Upper lobe of right lung (tissue), 1 donor: ENCODE data around the gene CRAMP1. TPM values are rescaled to one million over a fixed set of nuclear protein-coding genes. Genes with fewer than 3 reads are reported as not detected.

Experiments
- ATAC-seq: fragments of 200-7000 bp; cut with Tn5 transposase; one replicate; pipeline ENCODE4 v1.9.1; 2020; ENCODE audit warnings: mild to moderate bottlenecking, moderate library complexity
- DNase-seq: peaks from one replicate; pipeline ENCODE4 v3.0.0-alpha.2; 2020
- H3K27ac ChIP-seq: fragments of 200-600 bp; one replicate; pipeline ENCODE4 v1.8.0; 2022
- H3K27me3 ChIP-seq: fragments of 200-600 bp; one replicate; pipeline ENCODE4 v1.8.0; 2022; ENCODE audit warnings: mild to moderate bottlenecking
- H3K36me3 ChIP-seq: fragments of 200-600 bp; one replicate; pipeline ENCODE4 v1.8.0; 2022
- H3K4me1 ChIP-seq: fragments of 200-600 bp; one replicate; pipeline ENCODE4 v1.8.0; 2022
- H3K4me3 ChIP-seq: fragments of 200-600 bp; one replicate; pipeline ENCODE4 v1.8.0; 2022; ENCODE audit warnings: mild to moderate bottlenecking
- H3K9me3 ChIP-seq: fragments of 200-600 bp; one replicate; pipeline ENCODE4 v1.8.0; 2022
- intact Hi-C: fragments of 100-400 bp; cut with DNase I; formaldehyde crosslinking; loops from one replicate; pipeline ENCODE4 v1.11.0; 2022
- long read RNA-seq: library from polyadenylated mRNA; unstranded; transcript quantifications from one replicate; pipeline ENCODE4 v2.0.0, GENCODE V29; 2021
- total RNA-seq: library from RNA; stranded (reverse); fragmentation: NEBNext Ultra II Directional; extraction: Animal tissue kit (Norgen Biotek cat#: 25700); gene quantifications from one replicate; pipeline ENCODE4 v1.2.1, GENCODE V29; 2021
- TF ChIP-seq, protein P1 (sequence below): fragments of 200-600 bp; IDR thresholded peaks from one replicate; pipeline ENCODE4 v1.8.0; 2022; ENCODE audit warnings: antibody characterized with exemption
- donor health status: DM: no; HTN: yes; CAD: no; lungs with severe emphysema.

The CRAMP1 gene, protein sequence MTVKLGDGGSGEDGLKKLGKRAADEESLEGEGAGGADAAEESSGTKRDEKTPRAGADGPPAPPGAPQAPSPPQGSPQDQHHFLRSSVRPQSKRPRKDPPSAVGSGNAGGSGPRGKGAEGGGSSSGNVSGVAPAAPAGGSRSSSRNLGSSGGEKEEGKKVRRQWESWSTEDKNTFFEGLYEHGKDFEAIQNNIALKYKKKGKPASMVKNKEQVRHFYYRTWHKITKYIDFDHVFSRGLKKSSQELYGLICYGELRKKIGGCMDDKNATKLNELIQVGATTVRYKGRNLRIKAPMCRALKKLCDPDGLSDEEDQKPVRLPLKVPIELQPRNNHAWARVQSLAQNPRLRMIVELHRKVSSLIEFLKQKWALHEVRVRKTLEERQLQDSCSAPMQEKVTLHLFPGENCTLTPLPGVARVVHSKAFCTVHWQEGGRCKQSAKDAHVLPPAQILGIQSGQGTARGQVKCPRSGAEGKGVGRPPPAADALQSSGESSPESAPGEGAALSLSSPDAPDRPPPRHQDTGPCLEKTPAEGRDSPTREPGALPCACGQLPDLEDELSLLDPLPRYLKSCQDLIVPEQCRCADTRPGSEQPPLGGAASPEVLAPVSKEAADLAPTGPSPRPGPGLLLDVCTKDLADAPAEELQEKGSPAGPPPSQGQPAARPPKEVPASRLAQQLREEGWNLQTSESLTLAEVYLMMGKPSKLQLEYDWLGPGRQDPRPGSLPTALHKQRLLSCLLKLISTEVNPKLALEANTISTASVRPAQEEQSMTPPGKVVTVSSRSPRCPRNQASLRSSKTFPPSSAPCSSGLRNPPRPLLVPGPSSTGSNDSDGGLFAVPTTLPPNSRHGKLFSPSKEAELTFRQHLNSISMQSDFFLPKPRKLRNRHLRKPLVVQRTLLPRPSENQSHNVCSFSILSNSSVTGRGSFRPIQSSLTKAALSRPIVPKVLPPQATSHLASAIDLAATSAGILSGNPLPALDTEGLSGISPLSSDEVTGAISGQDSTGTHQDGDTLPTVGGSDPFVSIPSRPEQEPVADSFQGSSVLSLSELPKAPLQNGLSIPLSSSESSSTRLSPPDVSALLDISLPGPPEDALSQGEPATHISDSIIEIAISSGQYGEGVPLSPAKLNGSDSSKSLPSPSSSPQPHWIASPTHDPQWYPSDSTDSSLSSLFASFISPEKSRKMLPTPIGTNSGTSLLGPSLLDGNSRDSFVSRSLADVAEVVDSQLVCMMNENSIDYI (N-terminal part only)
- 21.4 TPM for total RNA-seq
- long read RNA-seq, partial matches to known transcripts: 7 of 15 reads
- long read RNA-seq, other reads (novel, unspliced or antisense): 8 of 15 reads

DNA sequence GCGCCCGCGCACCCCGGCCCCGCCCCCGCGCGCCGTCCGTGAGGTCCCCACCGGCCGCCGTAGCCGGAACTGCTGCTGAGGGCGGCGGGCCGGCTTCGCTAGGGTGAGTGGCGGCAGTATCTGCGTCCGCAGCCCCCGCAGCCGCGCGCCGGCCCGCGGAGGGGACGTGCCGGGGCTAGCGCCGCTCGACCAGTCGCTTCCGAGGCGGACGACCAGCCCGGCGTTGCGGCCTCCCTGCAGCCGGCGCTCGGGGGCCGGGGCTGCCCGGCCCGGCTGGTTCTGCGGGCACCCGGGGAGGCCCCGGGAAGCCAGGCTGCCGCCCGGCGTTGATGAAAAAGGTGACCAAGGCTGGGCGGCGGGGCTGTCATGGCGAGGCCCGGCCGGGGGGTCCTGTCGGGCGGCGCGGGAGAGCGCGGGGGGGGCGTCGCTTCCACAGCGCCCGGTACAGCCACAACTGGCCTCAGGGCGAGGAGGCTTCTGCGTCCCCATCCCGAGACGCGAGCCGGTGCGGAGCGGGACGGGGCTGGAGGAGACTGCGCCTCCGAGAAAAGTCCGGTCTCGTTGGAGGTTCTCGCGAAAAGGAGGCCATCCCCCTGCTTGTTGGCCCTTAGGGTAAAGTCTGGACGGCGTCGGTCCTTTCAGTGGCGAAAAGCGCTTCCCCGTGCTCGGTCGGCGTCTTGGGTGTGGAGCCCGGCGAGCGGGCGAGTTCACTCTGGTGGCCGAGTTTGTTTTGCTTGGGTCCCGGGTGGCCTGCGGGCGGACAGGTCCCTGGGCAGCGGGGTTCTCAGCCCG is at the start of gene CRAMP1:
CRAMP1 (plus strand) TSS at position 41 of the 792 bp plus-strand sequence. CDS start 2,280 bp downstream, outside the sequence.
- TF ChIP-seq, protein P1, sequence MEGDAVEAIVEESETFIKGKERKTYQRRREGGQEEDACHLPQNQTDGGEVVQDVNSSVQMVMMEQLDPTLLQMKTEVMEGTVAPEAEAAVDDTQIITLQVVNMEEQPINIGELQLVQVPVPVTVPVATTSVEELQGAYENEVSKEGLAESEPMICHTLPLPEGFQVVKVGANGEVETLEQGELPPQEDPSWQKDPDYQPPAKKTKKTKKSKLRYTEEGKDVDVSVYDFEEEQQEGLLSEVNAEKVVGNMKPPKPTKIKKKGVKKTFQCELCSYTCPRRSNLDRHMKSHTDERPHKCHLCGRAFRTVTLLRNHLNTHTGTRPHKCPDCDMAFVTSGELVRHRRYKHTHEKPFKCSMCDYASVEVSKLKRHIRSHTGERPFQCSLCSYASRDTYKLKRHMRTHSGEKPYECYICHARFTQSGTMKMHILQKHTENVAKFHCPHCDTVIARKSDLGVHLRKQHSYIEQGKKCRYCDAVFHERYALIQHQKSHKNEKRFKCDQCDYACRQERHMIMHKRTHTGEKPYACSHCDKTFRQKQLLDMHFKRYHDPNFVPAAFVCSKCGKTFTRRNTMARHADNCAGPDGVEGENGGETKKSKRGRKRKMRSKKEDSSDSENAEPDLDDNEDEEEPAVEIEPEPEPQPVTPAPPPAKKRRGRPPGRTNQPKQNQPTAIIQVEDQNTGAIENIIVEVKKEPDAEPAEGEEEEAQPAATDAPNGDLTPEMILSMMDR: no peak
- ATAC-seq (no peak), DNase-seq (no peak)
- intact Hi-C loops: no loop called here
- Histone ChIP-seq H3K36me3 (peaks cover 4% of the 10 kb centered on the region), H3K4me3 (peak within 1 kb of the TSS; percentile 90), H3K4me1 (peaks cover 46% of the 10 kb centered on the region), H3K9me3 (no peaks in the 10 kb centered on the region), H3K27ac (peak within 1 kb of the TSS; percentile 86), H3K27me3 (no peaks in the 10 kb centered on the region)

DNA sequence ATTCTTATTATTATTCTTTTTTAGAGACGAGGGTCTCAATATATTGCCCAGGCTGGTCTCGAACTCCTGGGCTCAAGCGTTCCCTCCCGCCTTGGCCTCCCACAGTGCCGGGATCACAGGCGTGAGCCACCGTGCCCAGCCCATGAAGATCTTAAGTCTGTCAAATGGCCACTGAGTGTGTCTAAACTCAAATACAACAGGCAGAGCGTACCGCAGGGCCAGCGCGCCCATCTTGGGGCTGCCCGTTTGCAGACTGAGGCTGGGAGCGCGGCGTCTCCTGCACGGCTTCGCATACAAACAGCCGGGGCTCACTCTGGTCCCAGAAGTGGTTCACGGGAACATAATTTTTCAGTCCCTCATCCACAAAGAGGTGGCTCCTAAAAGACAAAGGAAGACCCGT is 48.4 kb upstream of the CRAMP1 start:
- no peak for ATAC-seq
- no peak for DNase-seq
- Histone ChIP-seq H3K4me1 (no peaks in the 10 kb centered on the region), H3K27me3 (no peaks in the 10 kb centered on the region), H3K9me3 (no peaks in the 10 kb centered on the region), H3K27ac (no peak overlapping the region), H3K4me3 (no peak overlapping the region), H3K36me3 (peaks cover 26% of the 10 kb centered on the region)
- intact Hi-C loops: no loop called here
- TF ChIP-seq, protein P1: no peak

DNA sequence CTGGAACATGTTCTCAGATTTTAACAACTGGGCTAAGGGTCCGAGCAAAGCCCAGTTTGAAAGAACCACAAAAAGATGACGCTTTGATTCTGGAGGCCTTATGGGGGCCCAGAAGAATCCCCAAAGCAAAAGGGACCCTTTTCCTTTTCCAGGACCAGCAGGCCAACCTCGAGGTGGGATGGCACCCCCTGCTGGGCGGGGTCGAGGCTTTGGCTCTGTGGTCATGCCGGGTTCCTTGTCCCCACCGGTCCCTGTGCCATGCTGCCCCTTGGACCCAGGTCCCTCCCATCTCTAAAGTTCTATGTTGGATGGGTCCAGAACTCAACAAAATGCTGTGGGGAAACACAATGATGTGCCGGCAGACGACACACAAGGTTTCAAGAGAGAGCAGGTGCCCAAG is 47.8 kb upstream of the CRAMP1 start:
- no peak for DNase-seq

DNA sequence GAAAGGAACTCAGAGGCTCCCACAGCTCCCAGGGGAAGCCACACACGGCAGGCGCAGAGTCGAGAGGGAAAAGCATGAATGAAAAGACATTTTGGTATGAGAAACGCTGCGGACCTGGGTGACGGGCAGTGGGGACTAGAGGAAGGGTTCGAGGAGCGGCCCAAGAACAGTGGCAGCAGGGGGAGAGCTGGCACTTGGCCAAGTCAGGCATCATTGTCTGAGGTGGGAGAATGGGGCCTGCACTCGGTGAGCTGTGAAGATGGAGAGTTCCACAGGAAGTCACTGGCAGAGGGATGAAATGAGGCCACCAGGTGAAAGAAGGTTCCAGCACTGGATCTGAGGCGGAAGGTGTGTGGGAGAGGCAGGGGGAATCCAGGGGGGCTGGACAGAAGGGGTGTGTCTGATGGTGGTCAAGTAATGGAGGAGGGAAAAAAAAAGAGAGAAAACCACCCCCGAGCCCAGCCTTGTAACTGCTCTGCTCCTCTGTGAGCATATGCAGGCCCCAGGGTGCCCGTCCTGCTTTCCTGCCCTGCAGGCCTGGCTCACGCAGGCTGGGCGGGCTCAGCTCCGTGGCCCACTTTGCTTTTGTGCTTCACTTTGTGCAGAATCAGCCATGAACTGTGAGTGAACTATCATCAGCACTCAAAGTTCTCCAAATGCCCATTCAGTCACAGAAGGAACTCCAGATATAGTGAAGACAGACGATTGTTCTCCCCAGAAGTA is 46.9 kb upstream of the CRAMP1 start:
- TF ChIP-seq, protein P1: no peak
- ATAC-seq: no peak
- DNase-seq: no peak
- peaks cover 17% of the 10 kb centered on the region for H3K36me3 ChIP-seq
- H3K9me3 ChIP-seq: no peaks in the 10 kb centered on the region
- intact Hi-C loops: no loop called here
- H3K4me3 ChIP-seq: no peak overlapping the region
- H3K27me3 ChIP-seq: no peaks in the 10 kb centered on the region
- no peak overlapping the region for H3K27ac ChIP-seq
- H3K4me1 ChIP-seq: no peaks in the 10 kb centered on the region

More for the DNA sequence above, 47.8 kb upstream of the CRAMP1 start:
- Histone ChIP-seq H3K4me1 (no peaks in the 10 kb centered on the region), H3K9me3 (no peaks in the 10 kb centered on the region), H3K36me3 (peaks cover 21% of the 10 kb centered on the region), H3K27me3 (no peaks in the 10 kb centered on the region), H3K27ac (no peak overlapping the region), H3K4me3 (no peak overlapping the region)
- intact Hi-C loops: no loop called here
- no peak for ATAC-seq
- TF ChIP-seq, protein P1: peak; percentile 27
